Inflammatory macrophage (primary cell): ENCODE results near the gene TMEM176A.
"Not testable (repeated sequence)": the region's sequence is repeated elsewhere in the genome, so short reads cannot be mapped to it uniquely, and the experiment has no call there.

Source experiments
- DNase-seq, 2 donors: peaks; one replicate each; pipeline ENCODE4 v3.0.0-alpha.2; 2020 to 2022

Gene TMEM176A

GRCh38 chr7:150788474-150789269 is 11.9 kb upstream of the TMEM176A start:
- DNase-seq = no peak

GRCh38 chr7:150790416-150791075 is 10.0 kb upstream of the TMEM176A start:
- DNase-seq = no peak

DNA sequence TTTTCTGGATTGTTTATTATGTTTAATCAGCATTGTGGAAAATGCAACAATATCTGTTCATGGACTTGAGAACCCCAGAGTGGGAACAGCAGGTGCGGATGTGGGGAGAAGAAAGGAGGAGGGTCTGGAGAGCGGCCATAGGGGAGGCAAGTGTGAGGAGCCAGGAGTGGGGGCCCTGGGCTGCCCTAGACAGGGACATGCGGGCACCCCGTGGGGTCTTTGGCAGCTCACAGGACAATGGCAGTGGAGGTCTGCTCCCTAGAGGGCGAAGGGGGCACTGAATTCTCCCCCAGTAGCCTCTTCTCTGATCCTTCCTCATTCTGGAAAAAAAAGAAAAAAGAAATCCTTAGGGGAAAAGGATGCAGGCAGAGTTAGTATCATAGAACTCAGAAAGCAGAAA is 9.3 kb upstream of the TMEM176A start:
- DNase-seq = no peak

GRCh38 chr7:150791746-150792452 is 8.7 kb upstream of the TMEM176A start:
- no peak for DNase-seq

DNA sequence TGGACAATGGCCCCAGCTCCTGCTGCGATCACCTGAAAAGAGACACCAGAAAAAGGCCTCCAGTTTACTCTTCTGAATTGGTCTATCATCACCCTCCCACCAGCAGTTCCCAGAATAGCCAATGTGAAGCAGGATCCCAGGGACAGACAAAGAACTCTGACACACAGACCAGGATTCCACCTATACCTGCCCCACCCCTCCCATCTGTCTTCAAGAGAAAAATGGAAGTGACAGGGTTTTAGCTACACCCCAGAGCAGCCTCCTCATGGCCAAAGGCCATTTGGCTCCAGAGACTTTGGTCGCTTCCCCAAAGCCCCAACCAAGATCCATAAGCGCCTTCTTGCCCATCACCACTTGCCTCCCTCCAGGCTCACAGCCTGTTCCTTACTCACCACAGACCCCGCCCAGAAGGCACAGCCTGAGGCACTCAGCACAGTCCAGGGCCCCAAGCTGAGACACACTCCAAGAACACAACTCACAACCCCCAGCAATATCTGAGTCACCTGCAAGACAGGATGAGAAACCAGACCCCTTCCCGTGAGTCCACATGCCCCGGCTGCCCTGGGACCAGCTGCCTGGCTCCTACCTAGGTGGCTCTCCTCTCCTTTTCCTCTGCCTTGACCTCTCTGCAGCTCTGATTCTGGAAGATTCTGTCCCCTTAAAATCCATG is 6.9 kb upstream of the TMEM176A start:
- DNase-seq = no peak

GRCh38 chr7:150797661-150798060 is 2.9 kb upstream of the TMEM176A start:
- no peak for DNase-seq

DNA sequence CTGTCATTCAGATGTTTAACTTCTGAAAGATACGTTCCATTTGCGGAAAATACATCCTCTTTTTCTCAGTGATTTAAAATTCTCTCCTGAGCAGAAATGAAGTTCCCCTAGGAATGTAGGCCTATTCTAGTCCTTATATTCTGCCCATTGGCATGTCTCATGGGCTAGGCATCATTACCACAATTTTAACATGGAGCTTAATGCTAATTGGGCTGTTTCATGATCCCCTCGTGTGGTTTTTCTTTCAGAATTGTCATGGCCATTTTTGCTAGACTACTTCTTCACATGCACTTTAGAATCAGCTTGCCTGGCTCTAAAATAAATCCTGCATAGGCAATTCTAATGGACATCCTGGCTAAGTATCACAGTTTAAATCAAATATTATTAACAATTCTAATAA is 1.4 kb upstream of the TMEM176A start:
- no peak for DNase-seq

GRCh38 chr7:150799741-150800580 is 608 bp upstream of the TMEM176A start, which contains the start of gene TMEM176B:
TSS of gene TMEM176B (minus strand) at chr7:150800364. CDS start at chr7:150796569, 3,795 bp downstream.
- no peak for DNase-seq

- DNase-seq = peak in 1 of 2 donors; percentile 24
These were observed 825 bp downstream of the TMEM176A start for GRCh38 chr7:150801242-150801945.

DNA sequence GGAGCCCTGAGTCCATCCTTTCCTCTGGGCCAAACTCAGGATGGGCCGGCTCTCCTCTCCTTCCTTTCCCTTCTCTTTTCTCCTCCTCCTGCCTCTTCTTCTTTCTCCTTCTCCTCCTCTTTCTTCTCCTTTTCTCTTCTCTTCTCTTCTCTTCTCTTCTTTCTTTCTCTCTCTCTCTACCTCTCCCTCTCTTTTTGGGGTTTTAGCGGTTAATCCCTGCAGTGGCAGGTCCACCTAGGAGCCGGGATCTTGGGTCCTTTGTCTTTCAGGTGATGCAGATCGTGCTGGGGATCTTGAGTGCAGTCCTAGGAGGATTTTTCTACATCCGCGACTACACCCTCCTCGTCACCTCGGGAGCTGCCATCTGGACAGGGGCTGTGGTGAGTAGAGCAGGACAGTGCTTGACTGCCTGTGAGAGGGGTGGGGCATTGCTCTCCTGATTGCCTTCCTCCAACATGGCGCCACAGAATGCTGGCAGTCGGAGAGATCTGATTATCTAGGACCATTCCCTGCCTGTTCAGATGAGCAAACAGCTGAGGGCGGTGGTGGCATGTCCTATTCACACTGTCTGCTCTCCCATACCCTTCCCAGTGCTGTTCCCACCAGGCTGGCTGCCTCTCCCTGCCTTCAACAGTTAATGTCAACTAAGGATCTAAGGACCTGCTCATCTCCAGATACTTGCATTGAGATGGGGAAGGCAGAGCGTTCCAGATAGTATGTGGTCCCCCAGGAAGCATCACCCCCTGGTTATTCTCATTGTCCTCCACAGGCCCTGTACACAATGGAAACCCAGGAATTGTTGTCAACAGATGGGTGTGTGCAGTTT is 1.6 kb downstream of the TMEM176A start:
- no peak for DNase-seq

GRCh38 chr7:150803161-150803860 is 2.7 kb downstream of the TMEM176A start:
- DNase-seq = no peak

GRCh38 chr7:150804802-150805201 is 4.2 kb downstream of the TMEM176A start:
- no peak for DNase-seq

DNA sequence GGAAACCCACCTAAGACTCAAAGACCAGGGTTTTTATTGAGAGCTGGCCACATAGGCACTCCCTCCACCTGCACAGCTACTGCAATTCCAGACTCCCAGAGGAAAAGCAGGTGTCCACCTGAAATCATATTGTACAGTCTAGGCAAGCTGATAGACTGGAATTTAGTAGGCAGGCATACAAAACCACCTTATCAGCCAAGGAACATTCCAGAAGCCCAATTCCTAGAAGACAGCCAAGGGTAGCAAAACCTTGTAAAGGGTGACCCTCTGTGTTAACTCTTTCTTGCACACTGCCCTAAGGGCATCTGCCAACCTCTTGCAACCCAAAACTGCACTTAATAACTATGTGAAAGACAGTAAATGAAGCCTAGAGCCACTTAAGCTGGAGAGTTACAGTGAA is 5.3 kb downstream of the TMEM176A start:
- DNase-seq = no peak

- DNase-seq = no peak
These were observed 5.9 kb downstream of the TMEM176A start for GRCh38 chr7:150806454-150806853.

GRCh38 chr7:150806863-150807262 is 6.3 kb downstream of the TMEM176A start:
- no peak for DNase-seq

DNA sequence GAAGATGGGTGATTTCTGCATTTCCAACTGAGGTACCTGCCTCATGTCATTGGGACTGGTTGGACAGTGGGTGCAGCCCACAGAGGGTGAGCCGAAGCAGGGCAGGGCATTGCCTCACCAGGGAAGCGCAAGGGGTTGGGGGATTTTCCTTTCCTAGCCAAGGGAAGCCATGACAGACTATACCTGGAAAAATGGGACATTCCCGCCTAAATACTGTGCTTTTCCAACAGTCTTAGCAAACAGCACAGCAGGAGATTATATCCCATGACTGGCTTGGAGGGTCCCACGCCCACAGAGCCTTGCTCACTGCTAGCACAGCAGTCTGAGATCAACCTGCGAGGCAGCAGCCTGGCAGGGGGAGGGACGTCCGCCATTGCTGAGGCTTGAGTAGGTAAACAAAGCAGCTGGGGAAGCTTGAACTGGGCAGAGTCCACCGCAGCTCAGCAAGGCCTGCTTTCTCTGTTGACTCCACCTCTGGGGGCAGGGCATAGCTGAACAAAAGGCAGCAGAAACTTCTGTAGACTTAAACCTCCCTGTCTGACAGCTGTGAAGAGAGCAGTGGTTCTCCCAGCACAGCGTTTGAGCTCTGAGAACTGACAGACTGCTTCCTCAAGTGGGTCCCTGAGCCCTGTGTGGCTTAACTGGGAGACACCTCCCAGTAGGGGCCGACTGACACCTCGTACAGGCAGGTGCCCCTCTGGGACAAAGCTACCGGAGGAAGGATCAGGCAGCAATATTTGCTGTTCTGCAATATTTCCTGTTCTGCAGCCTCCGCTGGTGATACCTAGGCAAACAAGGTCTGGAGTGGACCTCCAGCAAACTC is 7.3 kb downstream of the TMEM176A start:
- DNase-seq = not testable (repeated sequence)

GRCh38 chr7:150814328-150815001 is 13.9 kb downstream of the TMEM176A start:
- DNase-seq = no peak

- DNase-seq = no peak
These were observed 18.4 kb downstream of the TMEM176A start for GRCh38 chr7:150818971-150819370.
